NOMO-1 (cell line): Measurements from ENCODE around the gene NCEH1.

ENCODE experiments used
- DNase-seq, 2 experiments: peaks; one replicate each; lab custom pipeline; 2025; ENCODE audit not compliant: unreplicated experiment in 2 of 2; lab: John Stamatoyannopoulos, UW

NCEH1 gene

GRCh38 chr3:172591876-172592771 is 118.7 kb downstream of the NCEH1 start:
- no peak for DNase-seq

GRCh38 chr3:172591125-172591605 is 119.7 kb downstream of the NCEH1 start:
- DNase-seq, result no peak

- DNase-seq, result no peak
Measured at GRCh38 chr3:172586436-172586835, 124.4 kb downstream of the NCEH1 start.

GRCh38 chr3:172585954-172586353 is 124.9 kb downstream of the NCEH1 start:
- no peak for DNase-seq

GRCh38 chr3:172582712-172583111 is 128.2 kb downstream of the NCEH1 start:
- no peak for DNase-seq

- DNase-seq, result no peak
Measured at GRCh38 chr3:172581757-172582166, 129.1 kb downstream of the NCEH1 start.

GRCh38 chr3:172580680-172581401 is 130.0 kb downstream of the NCEH1 start:
- DNase-seq, result peak; percentile 18 to 69
